ACC112 (cell line): ENCODE measurements around the gene TEX13A.

ENCODE experiments used
- H2AFZ ChIP-seq: fragments of 200-600 bp; sonication (generic); one replicate; pipeline ENCODE4 v1.6.0; 2017; ENCODE audit warnings: antibody characterized with exemption, low read length; ENCODE audit not compliant: unreplicated experiment
- H3K27ac ChIP-seq: fragments of 200-600 bp; sonication (generic); 2 replicates; pipeline ENCODE4 v1.5.1; 2014; ENCODE audit warnings: low read depth, mild to moderate bottlenecking, antibody characterized with exemption, low read length, moderate library complexity
- H3K27me3 ChIP-seq: fragments of 200-600 bp; sonication (generic); 2 replicates; pipeline ENCODE4 v1.6.1; 2014; ENCODE audit warnings: mild to moderate bottlenecking, antibody characterized with exemption, low read length, moderate library complexity, mixed read lengths; ENCODE audit not compliant: insufficient read depth
- H3K36me3 ChIP-seq: fragments of 200-600 bp; sonication (generic); 2 replicates; pipeline ENCODE4 v1.6.1; 2016; ENCODE audit warnings: mild to moderate bottlenecking, antibody characterized with exemption, low read length, moderate library complexity, mixed read lengths; ENCODE audit not compliant: insufficient read depth
- H3K4me1 ChIP-seq: fragments of 200-600 bp; sonication (generic); one replicate; pipeline ENCODE4 v1.6.1; 2016; ENCODE audit warnings: low read length, mixed read lengths; ENCODE audit not compliant: insufficient read depth, unreplicated experiment, control insufficient read depth
- H3K4me3 ChIP-seq: fragments of 200-600 bp; sonication (generic); 2 replicates; pipeline ENCODE4 v1.5.1; 2014; ENCODE audit warnings: mild to moderate bottlenecking, low read depth, low read length
- H3K79me2 ChIP-seq: fragments of 200-600 bp; sonication (generic); one replicate; pipeline ENCODE4 v1.6.0; 2016; ENCODE audit warnings: low read length; ENCODE audit not compliant: control insufficient read depth, unreplicated experiment, insufficient read depth

TEX13A gene

DNA sequence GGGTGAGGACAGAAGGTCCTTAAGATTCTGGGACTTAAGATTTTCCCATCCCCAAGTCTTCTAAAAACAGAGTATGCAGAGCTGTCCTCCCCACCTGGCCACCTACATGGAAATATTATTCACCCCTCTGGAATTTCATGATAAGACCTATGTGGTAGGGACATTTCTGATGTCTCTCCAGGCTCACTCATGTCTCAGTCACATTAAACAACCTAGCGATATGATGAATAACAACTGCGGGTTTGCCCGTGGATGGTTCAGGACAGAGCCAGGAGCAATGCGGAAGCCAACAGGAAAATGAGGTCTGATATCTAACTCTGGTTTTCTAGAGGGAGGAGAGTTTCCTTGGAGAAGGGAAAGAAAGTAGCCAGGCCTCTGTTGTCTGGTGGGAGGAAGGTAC is 47.4 kb downstream of the TEX13A start:
- Histone ChIP-seq H3K27me3 (no peaks in the 10 kb centered on the region), H3K4me1 (no peaks in the 10 kb centered on the region), H3K36me3 (no peaks in the 10 kb centered on the region), H2AFZ (no peak overlapping the region), H3K79me2 (no peaks in the 10 kb centered on the region), H3K4me3 (no peak overlapping the region), H3K27ac (no peak overlapping the region)
